ENCODE measurements around the gene PLEKHO2. TPM values are rescaled to one million over a fixed set of nuclear protein-coding genes. Genes with fewer than 3 reads are reported as not detected.
A peak's percentile ranks its signal among the peaks of the same experiment; 100 is the strongest.

Gene PLEKHO2
- total RNA-seq, 1 donor from 2014 or later: 34.9 TPM

DNA sequence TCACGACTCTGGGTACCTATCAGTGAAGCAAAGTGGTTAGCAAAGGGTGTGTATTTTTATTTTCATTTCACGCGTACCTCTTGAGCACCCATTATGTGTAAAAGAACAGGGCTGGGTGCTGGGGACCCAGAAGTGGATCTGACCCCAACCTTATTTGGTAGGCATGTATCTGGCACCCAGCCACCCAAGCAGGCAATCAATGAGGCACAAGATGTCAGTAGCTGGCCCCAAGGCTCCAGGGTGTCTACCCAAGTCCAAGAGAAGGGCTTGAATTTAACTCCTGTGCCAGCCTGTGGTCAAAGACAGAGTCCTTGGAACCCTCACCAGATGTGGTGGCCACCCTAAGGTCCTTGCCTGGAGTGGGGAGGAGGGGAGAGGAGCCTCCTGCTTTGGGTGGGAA is 5.7 kb downstream of the PLEKHO2 start:
- peaks cover 84% of the 10 kb centered on the region for H3K4me1 ChIP-seq
- intact Hi-C loops (cut with DNase I): no loop called here

GRCh38 chr15:64847876-64848716 is 6.4 kb downstream of the PLEKHO2 start:
- no peak for TF ChIP-seq POLR2AphosphoS5 (IDR thresholded peaks at IDR 0.05; ENCODE audit: insufficient read depth in 1 of 2, low read depth in 1 of 2)
- TF ChIP-seq, protein P1, sequence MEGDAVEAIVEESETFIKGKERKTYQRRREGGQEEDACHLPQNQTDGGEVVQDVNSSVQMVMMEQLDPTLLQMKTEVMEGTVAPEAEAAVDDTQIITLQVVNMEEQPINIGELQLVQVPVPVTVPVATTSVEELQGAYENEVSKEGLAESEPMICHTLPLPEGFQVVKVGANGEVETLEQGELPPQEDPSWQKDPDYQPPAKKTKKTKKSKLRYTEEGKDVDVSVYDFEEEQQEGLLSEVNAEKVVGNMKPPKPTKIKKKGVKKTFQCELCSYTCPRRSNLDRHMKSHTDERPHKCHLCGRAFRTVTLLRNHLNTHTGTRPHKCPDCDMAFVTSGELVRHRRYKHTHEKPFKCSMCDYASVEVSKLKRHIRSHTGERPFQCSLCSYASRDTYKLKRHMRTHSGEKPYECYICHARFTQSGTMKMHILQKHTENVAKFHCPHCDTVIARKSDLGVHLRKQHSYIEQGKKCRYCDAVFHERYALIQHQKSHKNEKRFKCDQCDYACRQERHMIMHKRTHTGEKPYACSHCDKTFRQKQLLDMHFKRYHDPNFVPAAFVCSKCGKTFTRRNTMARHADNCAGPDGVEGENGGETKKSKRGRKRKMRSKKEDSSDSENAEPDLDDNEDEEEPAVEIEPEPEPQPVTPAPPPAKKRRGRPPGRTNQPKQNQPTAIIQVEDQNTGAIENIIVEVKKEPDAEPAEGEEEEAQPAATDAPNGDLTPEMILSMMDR (IDR thresholded peaks at IDR 0.05): no peak
- TF ChIP-seq POLR2A (IDR thresholded peaks at IDR 0.05): no peak
- Histone ChIP-seq H3K27me3 (no peaks in the 10 kb centered on the region), H3K9me3 (no peaks in the 10 kb centered on the region), H3K36me3 (peaks cover 0 to 18% of the 10 kb centered on the region in 2 donors), H3K4me3 (no peak overlapping the region), H3K4me1 (peaks cover 85% of the 10 kb centered on the region), H3K27ac (peak overlapping the region; percentile 98)
- intact Hi-C loops (cut with DNase I): no loop called here
- DNase-seq (ENCODE audit: extremely low spot score in 2 of 2): no peak

More for the DNA sequence above, 5.7 kb downstream of the PLEKHO2 start:
- DNase-seq (ENCODE audit: extremely low spot score in 2 of 2): no peak
- no peaks in the 10 kb centered on the region for H3K27me3 ChIP-seq
- TF ChIP-seq POLR2A (IDR thresholded peaks at IDR 0.05) (no peak), POLR2AphosphoS5 (IDR thresholded peaks at IDR 0.05; ENCODE audit: insufficient read depth in 1 of 2, low read depth in 1 of 2) (no peak)
- TF ChIP-seq, protein P1 (IDR thresholded peaks at IDR 0.05): no peak
- H3K4me3 ChIP-seq: no peak overlapping the region
- H3K36me3 ChIP-seq: peaks cover 0 to 18% of the 10 kb centered on the region in 2 donors
- peak overlapping the region; percentile 98 for H3K27ac ChIP-seq
- no peaks in the 10 kb centered on the region for H3K9me3 ChIP-seq

DNA sequence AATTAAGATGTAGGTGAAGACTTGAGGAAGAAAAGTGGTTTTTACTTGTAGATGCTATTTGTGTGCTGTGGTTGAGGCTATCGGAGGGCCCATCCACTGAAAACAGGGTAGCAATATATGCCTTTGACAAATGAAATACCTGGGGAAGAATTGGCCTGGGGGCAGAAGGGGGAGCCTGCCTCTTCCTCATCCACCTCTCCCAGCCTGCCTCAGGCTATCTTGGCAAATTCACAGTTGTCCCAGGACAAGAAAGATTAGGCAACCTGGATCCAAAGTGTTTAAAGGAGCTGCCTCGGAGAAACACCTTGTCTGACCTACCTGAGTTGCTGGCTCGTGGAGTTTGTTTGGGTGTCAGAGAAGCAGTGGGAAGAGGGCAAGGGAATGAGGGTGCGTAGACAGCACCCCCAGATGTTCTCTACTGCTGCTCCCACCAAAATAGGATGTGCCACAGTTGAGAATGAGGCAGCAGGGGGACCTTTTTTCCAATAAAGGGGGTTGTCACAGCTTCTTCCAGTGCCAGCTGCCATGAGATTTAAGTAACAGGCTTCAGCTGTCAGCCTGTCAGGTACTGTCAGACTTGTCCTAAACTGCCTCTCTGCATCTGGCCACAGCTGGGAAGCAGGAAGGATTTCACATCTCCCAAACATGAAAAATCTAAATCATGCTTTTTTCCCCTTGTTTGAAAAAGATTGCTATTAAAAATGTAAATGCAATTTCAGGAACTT is 9.2 kb downstream of the PLEKHO2 start:
- H3K9me3 ChIP-seq: no peaks in the 10 kb centered on the region
- TF ChIP-seq, protein P1 (IDR thresholded peaks at IDR 0.05): no peak
- no peak for DNase-seq (ENCODE audit: extremely low spot score in 2 of 2)
- intact Hi-C loops (cut with DNase I): no loop called here
- H3K4me1 ChIP-seq: peaks cover 85% of the 10 kb centered on the region
- no peaks in the 10 kb centered on the region for H3K27me3 ChIP-seq
- no peak overlapping the region for H3K4me3 ChIP-seq
- peaks cover 0 to 24% of the 10 kb centered on the region in 2 donors for H3K36me3 ChIP-seq
- H3K27ac ChIP-seq: peak overlapping the region; percentile 83

DNA sequence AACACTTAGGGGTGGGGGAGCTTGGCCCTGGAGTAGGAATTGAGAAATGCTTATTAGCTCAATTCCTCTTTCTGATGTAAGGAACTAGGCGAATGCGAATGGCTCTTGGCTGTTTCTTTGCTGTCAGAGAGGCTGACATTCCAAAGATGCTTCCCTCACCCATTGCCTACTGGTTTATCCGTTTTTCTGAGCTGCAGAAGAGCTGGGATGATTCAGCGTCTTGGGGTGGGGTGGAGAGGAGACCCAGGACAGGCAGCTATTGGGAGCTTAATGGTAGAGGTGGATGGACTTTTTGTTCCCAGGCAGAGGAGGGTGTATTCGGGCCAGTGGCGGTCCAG is 9.8 kb downstream of the PLEKHO2 start:
- H3K4me1 ChIP-seq: peaks cover 85% of the 10 kb centered on the region

More for the DNA sequence above, 9.8 kb downstream of the PLEKHO2 start:
- H3K4me3 ChIP-seq: no peak overlapping the region
- intact Hi-C loops (cut with DNase I): no loop called here
- H3K27ac ChIP-seq: peak overlapping the region; percentile 83
- no peak for DNase-seq (ENCODE audit: extremely low spot score in 2 of 2)
- H3K27me3 ChIP-seq: no peaks in the 10 kb centered on the region
- TF ChIP-seq, protein P1 (IDR thresholded peaks at IDR 0.05): no peak
- peak in 1 of 2 donors; percentile 13 for TF ChIP-seq POLR2AphosphoS5 (IDR thresholded peaks at IDR 0.05; ENCODE audit: insufficient read depth in 1 of 2, low read depth in 1 of 2)
- peak in 1 of 2 donors; percentile 22 for TF ChIP-seq POLR2A (IDR thresholded peaks at IDR 0.05)
- peaks cover 0 to 24% of the 10 kb centered on the region in 2 donors for H3K36me3 ChIP-seq
- no peaks in the 10 kb centered on the region for H3K9me3 ChIP-seq
